AG04449 (cell line): ENCODE measurements around the gene KPNA5.
A peak's percentile ranks its signal among the peaks of the same experiment; 100 is the strongest.
"Not testable (repeated sequence)": the region's sequence is repeated elsewhere in the genome, so short reads cannot be mapped to it uniquely, and the experiment has no call there.

Experiments
- CTCF ChIA-PET: fragments of 350-600 bp; formaldehyde crosslinking; extraction: SDS; loops from one replicate; lab custom pipeline; 2021; ENCODE audit warnings: antibody characterized with exemption; lab: Yijun Ruan, JAX
- POLR2A ChIA-PET: fragments of 400-600, 350-600 bp; formaldehyde crosslinking; extraction: SDS; loops from one replicate; lab custom pipeline; 2020; ENCODE audit warnings: antibody characterized with exemption, inconsistent platforms; lab: Yijun Ruan, JAX
- DNase-seq: peaks from one replicate; pipeline ENCODE4 v3.0.0-alpha.2; 2010; ENCODE audit warnings: low read depth, low spot score
- H3K4me3 ChIP-seq: 2 replicates; pipeline ENCODE4 v1.5.1; 2011; ENCODE audit warnings: low read depth, mild to moderate bottlenecking, control low read depth, low read length
- TF ChIP-seq, protein P1 (sequence below): IDR thresholded peaks from one replicate; pipeline ENCODE4 v1.5.1; 2011; ENCODE audit warnings: mild to moderate bottlenecking, moderate library complexity, low read length, control low read depth, inconsistent platforms; ENCODE audit not compliant: insufficient read depth; ENCODE audit errors: missing control alignments

The KPNA5 gene

DNA sequence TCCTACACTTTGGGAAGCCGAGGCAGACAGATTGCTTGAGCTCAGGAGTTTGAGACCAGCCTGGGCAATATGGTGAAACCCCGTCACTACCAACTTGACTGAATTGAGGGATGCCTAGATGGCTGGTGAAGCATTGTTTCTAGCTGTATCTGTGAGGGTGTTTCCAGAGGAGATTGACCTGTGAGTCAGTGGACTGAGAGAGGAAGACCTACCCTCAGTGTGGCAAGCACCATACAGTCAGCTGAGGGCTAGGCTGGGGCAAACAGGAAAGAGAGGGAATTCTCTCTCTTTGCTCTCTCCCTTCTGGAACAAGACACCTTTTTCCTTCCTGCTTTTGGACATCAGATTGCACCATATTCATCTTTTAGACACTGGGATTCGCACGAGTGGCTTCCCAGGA, 8.7 kb upstream of the KPNA5 start:
- DNase-seq, result no peak
- no peak overlapping the region for H3K4me3 ChIP-seq
- TF ChIP-seq, protein P1, sequence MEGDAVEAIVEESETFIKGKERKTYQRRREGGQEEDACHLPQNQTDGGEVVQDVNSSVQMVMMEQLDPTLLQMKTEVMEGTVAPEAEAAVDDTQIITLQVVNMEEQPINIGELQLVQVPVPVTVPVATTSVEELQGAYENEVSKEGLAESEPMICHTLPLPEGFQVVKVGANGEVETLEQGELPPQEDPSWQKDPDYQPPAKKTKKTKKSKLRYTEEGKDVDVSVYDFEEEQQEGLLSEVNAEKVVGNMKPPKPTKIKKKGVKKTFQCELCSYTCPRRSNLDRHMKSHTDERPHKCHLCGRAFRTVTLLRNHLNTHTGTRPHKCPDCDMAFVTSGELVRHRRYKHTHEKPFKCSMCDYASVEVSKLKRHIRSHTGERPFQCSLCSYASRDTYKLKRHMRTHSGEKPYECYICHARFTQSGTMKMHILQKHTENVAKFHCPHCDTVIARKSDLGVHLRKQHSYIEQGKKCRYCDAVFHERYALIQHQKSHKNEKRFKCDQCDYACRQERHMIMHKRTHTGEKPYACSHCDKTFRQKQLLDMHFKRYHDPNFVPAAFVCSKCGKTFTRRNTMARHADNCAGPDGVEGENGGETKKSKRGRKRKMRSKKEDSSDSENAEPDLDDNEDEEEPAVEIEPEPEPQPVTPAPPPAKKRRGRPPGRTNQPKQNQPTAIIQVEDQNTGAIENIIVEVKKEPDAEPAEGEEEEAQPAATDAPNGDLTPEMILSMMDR, result no peak
- ChIA-PET CTCF (interaction anchor here (1.0 kb wide), 1 partner anchor 24 kb away, joined by 3 read pairs; no protein-coding TSS in a partner anchor), POLR2A (no interaction called here)

DNA sequence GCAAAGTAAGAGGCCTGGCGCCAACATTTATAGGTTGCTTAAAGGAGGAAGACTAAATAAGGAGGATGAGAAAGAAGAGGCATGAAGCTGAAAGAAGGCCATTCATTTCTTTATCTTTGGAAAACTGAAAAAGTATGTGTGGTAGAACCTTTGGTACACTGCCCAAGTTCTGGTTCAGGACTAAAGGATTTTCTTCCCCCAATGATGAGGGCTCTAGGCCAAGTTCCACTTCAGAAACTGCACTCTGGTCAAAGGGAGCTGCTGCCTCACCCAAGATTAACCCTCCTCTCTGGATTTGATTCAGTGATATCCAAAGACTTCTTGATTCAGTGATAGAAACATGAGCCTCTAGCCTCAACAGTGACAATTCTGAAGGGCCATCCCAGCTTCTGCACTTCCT, 5.0 kb upstream of the KPNA5 start:
- TF ChIP-seq, protein P1, result no peak

DNA sequence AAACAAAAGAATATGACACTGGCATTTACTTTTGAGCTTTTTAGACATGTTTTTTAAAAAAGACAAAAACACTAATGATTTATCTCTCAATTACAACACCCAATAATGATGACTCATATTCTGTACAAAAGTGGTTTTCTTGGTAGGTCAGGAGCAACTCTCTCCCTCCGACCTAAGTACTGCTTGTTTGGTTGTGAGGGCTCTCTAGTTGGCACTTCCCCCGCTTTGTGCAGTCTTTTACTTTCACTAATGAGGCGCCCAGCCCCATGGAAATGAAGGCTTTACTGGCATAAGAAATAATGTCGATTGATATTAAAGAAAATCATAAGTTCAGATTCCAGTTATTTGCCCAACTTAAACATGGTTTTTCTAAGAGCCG, 1.3 kb downstream of the KPNA5 start:
- ChIA-PET CTCF (no interaction called here), POLR2A (no interaction called here)

More for the DNA sequence above, 5.0 kb upstream of the KPNA5 start:
- no peak for DNase-seq
- ChIA-PET CTCF (no interaction called here), POLR2A (no interaction called here)
- no peak overlapping the region for H3K4me3 ChIP-seq

DNA sequence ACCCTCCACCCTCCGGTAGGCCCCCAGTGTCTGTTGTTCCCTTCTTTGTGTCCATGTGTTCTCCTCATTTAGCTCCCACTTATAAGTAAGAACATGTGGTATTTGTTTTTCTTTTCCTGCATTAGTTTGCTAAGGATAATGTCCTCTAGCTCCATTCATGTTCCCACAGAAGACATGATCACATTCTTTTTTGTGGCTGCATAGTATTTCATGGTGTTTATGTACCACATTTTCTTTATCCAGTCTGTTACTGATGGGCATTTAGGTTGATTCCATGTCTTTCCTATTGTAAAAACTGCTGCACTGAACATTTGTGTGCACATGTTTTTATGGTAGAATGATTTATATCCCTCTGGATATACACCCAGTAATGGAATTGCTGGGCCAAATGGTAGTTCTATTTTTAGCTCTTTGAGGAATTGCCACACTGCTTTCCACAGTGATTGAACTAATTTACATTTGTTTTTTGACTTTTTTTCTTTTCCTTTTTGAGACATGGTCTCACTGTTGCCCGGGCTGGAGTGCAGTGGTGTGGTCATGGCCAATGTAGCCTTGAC, 4.5 kb downstream of the KPNA5 start:
- TF ChIP-seq, protein P1, result no peak
- CTCF ChIA-PET, result no interaction called here
- POLR2A ChIA-PET, result no interaction called here
- H3K4me3 ChIP-seq, result no peak overlapping the region
- DNase-seq, result no peak

More for the DNA sequence above, 1.3 kb downstream of the KPNA5 start:
- no peak for DNase-seq
- H3K4me3 ChIP-seq, result peak overlapping the region; percentile 36; the same call in 1 of the 2 replicates
- TF ChIP-seq, protein P1, result no peak

DNA sequence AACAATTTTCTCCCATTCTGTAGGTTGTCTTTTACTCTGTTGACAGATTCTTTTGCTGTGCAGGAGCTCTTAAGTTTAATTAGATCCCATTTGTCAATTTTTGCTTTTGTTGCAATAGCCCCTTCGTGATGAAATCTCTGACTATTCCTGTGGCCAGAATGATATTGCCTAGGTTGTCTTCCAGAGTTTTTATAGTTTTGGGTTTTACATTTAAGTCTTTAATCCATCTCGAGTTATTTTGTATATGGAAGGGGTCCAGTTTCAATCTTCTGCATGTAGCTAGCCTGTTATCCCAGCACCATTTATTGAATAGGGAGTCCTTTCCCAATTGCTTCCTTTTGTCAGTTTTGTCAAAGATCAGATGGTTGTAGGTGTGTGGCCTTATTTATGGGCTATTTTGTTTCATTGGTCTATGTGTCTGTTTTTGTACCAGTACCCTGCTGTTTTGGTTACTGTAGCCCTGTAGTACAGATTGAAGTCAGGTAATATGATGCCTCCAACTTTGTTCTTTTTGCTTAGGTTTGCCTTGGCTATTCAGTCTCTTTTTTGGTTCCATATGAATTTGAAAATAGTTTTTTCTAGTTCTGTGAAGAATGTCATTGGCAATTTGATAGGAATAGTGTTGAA, 5.6 kb downstream of the KPNA5 start:
- H3K4me3 ChIP-seq, POLR2A ChIA-PET, CTCF ChIA-PET, DNase-seq: not testable (repeated sequence)

DNA sequence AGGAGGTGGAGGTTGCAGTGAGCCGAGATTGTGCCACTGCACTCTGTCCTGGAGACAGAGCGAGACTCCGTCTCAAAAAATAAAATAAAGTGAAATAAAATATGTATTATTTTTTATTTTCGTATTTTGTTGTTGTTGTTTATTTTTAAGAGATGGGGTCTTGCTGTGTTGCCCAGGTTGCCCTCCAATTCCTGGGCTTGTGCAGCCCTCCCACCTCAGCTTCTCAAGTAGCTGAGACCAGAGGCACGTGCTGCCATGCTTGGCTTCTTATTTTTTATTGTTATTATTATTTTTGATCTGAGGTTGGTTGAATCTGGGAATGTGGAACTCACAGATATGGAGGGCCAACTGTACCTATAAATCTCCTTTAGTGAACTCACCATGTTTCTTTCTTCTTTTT, 10.1 kb downstream of the KPNA5 start:
- DNase-seq, result no peak
- TF ChIP-seq, protein P1, result no peak

DNA sequence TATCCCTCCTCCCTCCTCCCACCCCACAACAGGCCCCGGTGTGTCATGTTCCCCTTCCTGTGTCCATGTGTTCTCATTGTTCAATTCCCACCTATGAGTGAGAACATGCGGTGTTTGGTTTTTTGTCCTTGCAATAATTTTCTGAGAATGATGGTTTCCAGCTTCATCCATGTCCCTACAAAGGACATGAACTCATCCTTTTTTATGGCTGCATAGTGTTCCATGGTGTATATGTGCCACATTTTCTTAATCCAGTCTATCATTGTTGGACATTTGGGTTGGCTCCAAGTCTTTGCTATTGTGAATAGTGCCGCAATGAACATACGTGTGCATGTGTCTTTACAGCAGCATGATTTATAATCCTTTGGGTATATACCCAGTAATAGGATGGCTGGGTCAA, 11.9 kb downstream of the KPNA5 start:
- CTCF ChIA-PET, H3K4me3 ChIP-seq, DNase-seq, POLR2A ChIA-PET: not testable (repeated sequence)

More for the DNA sequence above, 10.1 kb downstream of the KPNA5 start:
- ChIA-PET POLR2A (no interaction called here), CTCF (no interaction called here)
- H3K4me3 ChIP-seq, result no peak overlapping the region

DNA sequence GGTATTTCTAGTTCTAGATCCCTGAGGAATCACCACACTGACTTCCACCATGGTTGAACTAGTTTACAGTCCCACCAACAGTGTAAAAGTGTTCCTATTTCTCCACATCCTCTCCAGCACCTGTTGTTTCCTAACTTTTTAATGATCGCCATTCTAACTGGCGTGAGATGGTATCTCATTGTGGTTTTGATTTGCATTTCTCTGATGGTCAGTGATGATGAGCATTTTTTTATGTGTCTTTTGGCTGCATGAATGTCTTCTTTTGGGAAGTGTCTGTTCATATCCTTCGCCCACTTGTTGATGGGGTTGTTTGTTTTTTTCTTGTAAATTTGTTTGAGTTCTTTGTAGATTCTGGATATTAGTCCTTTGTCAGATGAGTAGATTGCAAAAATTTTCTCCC, 12.3 kb downstream of the KPNA5 start:
- CTCF ChIA-PET, DNase-seq, POLR2A ChIA-PET, H3K4me3 ChIP-seq: not testable (repeated sequence)
